CD4-positive, alpha-beta T cell treated with Interleukin-17A for 4 hours (primary cell): ENCODE results near the gene PKP1.

Experiments
- DNase-seq: peaks from one replicate; pipeline ENCODE4 v3.0.0-alpha.2; 2020; ENCODE audit warnings: mixed read lengths

PKP1 gene

DNA sequence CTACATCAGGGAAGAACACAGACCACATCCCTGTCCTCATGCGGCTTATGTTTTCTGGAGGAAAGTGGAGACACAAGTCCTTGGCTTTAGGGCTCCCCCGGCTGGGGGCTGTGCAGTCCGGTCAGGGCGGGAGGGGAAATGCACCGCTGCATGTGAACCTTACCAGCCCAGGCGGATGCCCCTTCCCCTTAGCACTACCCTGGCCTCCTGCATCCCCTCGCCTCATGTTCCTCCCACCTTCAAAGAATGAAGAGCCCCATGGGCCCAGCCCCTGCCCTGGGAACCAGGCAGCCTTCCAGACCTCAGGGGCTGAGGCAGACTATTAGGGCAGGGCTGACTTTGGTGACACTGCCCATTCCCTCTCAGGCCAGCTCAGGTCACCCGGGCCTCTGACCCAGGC lies 48.7 kb downstream of the PKP1 start:
- DNase-seq: no peak

DNA sequence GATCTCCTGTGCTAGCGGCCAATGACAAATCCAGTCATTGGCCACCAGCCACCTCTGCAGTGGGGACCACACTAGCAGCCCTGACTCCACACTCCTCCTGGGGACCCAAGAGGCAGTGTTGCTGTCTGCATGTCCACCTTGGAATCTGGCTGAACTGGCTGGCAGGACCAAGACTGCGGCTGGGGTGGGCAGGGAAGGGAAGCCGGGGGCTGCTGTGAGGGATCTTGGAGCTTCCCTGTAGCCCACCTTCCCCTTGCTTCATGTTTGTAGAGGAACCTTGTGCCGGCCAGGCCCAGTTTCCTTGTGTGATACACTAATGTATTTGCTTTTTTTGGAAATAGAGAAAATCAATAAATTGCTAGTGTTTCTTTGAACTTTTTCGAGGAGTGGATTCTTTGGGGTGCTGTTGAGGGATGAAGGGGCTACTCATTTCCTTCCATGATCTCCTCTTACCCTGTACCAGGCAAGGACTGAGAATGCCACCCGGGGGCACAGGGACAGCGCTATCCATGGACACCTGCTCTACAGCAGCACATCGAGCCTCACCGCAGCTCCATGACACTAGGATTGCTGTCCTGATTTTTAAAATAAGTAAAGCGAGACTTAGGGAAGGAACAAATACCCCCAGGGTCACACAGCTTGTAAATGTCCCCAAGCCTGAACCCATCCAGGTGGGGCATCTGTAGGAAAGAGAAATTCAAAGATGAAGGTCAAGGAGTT lies 49.5 kb downstream of the PKP1 start:
- no peak for DNase-seq

- DNase-seq: no peak
These were observed 51.2 kb downstream of the PKP1 start for GRCh38 chr1:201334325-201335173.

DNA sequence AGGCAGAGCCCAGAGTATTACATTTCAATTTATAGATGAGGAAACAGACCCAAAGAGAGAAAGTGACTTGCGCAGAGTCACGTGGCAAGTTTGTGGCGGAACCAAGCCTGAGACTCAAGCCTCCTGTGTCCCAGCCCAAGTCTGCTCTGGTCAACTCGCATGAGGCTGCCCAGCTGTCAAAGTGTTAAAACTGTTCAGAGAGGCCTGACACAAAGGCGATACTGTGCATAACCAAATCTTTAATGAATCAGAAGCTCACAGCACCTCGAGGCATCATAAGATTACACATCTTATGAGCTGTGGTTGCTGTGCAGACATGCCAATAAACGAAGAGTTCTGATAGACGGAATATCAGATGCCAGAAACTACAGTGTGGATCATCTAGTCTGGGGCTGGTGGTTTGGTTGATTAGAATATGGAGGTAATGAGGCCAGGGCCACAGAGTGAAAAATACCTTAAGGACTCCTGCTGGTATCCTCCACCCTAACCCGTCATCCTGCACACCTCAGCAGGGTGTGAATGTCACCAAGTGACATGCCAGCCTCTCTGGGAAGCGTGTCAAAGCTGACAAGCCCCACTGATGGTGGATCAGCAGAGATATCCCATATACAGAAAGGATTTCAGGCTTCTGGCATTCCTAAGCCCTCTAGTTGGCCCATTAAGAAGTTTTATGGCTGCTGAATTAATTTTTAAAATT lies 52.0 kb downstream of the PKP1 start:
- DNase-seq: no peak

GRCh38 chr1:201335901-201336300 lies 52.6 kb downstream of the PKP1 start:
- DNase-seq: no peak

DNA sequence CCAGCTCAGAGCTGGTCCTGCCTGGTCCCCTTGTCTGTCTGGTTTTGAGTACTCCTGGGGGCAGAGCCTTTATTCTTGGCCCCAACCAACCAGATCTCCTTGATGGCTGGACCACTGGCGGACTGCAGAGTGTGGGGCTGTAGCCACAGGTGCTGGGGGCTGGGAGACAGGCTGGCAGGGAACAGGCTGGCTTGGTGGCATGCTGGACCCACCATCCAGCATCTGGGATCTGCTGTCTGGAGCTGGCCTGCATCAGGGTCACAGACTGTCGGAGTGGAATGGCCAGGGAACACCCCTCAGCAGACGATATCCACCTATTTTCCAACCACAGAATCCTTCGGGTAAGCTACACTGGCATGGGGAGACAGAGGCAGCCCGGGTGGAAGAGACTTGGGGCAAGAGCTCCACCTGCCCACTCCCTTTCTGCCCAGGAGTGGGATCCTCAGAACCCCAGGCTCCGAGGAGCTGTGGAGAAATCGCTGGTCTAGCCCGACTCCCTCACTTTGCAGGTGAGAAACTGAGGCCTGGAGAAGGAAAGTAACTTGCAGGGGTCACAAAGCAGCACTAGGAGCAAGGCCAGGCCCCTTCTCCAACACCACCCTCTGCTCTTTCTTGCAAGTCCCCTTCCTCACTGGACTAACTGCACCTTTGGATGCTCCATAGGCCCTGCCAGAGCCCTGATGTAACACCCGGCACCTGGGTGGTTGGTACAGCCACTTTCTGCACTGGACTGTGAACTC lies 53.6 kb downstream of the PKP1 start:
- no peak for DNase-seq

DNA sequence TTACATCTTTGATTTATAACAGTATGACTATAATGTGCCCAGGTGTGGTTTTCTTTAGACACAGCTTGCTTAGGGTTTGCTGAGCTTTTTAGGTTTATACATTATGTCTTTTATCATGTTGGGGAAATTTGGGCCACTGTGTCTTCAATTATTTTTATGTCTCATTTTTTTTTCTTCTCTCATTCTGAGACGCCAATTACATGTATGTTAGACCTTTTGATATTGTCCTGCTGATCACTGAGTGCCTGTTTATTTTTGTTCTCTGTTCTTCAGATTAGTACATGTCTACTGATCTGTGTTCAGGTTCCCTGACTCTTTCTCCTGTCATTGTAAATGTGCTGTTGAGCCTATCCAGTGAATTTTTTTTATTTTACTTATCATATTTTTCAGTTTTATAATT lies 58.1 kb downstream of the PKP1 start:
- no peak for DNase-seq

GRCh38 chr1:201344206-201345080 lies 61.1 kb downstream of the PKP1 start:
- no peak for DNase-seq

GRCh38 chr1:201345081-201345355 lies 61.7 kb downstream of the PKP1 start:
- DNase-seq: no peak

GRCh38 chr1:201346337-201346939 lies 63.1 kb downstream of the PKP1 start:
- no peak for DNase-seq

DNA sequence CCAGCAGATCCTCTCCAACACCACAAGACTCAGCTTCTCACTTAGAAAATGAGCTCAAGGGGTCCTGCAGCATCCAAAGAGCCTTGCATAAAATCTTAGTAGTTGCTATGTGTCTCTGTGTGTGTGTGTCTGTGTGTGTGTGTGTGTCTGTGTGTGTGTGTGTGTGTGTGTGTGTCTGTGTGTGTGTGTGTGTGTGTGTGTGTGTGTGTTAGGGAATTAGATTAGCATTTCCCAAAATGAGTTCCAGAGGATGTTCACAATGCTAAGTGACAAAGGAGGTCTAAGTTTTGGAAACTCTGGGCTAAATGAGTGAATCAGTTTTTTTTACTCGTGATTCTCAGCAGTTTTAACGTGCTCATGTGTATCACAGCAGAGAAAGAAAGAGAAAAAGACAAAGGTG lies 63.7 kb downstream of the PKP1 start:
- DNase-seq: no peak

- no peak for DNase-seq
These were observed 64.3 kb downstream of the PKP1 start for GRCh38 chr1:201347498-201348210.

GRCh38 chr1:201348211-201348566 lies 64.9 kb downstream of the PKP1 start:
- no peak for DNase-seq

DNA sequence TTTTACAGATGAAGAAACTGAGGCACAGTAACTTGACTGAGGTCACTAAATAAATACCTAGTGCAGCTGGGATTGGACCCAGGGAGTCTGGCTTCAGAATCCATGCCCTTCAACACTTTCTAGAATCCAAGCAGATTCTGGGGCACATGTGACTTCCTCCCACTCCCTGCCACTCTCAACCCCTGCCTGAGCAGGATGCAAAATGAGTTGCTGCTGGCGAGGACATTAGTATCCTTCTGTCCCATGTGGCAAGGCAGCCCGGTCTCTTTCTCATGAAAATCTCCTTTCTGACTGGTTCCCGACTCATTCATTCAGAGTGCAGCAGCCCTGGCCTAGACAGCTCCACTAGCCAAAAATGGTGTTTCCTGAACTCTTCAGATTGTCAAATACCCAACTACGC lies 65.8 kb downstream of the PKP1 start:
- DNase-seq: no peak

DNA sequence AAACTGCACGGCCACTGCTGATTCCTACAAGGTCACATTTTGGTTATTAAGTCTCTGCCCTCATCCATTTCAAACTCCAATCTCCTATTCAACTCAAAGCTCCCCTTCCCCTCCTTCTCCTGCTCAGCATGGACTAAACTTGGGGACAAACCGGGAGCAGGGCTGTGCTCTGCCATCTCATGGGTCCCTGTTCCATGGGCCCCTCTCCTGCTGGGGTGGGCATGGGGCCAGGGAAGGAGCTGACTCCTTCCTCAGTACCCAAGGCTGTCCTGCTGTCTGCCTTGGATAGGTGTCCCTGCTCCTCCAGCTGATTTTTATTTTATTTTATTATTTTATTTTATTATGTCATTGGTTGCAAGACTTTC lies 67.0 kb downstream of the PKP1 start:
- no peak for DNase-seq

DNA sequence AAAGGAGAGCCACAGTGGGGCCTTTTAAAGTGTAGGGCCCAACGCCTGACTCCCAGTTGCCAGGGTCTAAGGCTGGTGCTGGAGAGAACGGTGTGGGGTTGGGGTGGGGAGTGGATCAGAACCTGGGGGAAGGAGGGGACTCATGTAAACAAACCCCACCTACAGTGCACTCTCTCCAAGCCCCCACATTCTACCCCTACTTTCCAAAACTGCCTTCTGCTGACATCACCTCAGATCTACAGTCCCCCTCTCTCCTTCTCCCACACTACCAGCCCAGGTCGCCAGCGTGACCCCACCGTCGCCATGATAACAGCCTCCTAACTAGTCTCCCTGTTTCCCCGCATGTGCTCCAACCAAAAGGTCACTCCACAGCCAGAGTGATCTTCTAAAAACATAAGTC lies 67.6 kb downstream of the PKP1 start:
- DNase-seq: no peak

GRCh38 chr1:201351617-201352016 lies 68.3 kb downstream of the PKP1 start:
- DNase-seq: no peak

- DNase-seq: no peak
These were observed 70.1 kb downstream of the PKP1 start for GRCh38 chr1:201353186-201353940.

DNA sequence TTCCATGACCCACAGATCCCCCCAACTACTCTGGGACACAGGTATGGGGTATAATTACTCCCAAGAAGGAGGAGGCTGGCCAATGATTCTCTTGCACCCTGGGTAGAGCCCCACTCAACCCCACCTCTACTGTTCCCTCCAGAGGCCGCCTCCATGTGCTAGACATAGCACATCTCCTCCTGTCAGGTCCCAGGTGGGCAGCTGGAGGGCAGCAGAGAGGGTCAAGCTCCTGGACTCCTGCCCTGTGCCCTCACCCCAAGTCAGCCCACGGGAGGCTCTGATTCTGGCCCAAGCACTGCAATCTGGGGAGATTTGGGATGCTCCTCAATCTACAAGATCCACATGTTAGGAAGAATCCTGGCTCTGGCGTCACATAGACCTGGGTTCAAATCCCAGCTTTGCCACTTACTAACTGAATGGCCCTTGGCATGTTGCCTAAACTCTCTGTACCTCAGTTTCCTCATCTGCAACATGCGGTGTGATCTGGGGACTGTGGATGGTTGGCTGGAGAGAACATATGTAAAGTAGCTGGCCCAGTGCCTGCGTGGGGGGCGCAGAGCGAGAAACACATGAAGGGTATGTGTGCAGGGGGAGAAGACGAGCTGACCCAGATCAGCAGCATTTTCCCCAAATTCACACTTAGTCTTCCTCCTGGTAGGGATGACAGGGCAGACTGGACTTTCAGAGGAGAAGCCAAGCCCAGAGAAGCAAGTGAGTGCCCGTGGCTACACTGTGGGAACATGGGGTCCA lies 71.0 kb downstream of the PKP1 start:
- no peak for DNase-seq

- no peak for DNase-seq
These were observed 71.6 kb downstream of the PKP1 start for GRCh38 chr1:201354901-201355295.
